ENCODE measurements around the gene RMDN2. TPM values are rescaled to one million over a fixed set of nuclear protein-coding genes. Genes with fewer than 3 reads are reported as not detected.
A peak's percentile ranks its signal among the peaks of the same experiment; 100 is the strongest.
"Not testable (repeated sequence)": the region's sequence is repeated elsewhere in the genome, so short reads cannot be mapped to it uniquely, and the experiment has no call there.

Gene RMDN2
- total RNA-seq, 1 experiment from 2014 or later: 9.6 TPM

DNA sequence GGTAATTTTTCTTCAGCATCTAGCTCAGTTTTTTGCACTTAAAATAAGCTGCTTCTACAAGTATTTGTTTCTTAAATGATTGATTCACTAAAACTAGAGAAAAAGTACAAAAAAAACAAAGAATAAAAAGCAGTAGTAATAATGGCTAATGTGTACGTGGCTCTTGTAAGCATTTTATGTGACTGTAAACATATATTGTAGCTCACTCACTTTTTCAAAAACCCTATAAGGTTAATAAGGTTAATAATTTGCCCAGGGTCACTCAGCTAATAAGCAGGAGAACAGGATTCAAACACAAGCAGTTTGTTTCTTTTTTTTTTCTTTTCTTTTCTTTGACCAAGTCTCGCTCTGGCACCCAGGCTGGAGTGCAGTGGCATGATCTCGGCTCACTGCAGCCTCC, 67.5 kb downstream of the RMDN2 start:
- no peak for DNase-seq (ENCODE audit: low read depth)

DNA sequence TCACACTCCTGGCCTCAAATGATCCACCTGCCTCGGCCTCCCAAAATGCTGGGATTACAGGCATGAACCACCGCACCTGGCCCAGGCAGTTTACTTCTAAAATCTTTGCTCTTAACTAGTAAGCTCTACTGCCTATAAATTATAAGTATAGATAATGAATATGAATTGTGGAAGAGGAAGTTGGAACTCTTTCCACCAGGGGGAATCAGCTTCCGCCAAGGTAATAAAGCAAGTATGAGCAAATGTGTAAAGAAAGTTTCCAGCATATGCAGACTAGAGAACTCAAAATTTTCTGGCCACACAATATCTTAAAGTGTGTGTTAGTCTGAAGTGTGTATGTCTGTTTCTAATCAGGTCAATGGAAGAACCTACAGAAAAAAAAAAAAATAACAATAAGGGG, 68.1 kb downstream of the RMDN2 start:
- peak; percentile 26 for DNase-seq (ENCODE audit: low read depth)

DNA sequence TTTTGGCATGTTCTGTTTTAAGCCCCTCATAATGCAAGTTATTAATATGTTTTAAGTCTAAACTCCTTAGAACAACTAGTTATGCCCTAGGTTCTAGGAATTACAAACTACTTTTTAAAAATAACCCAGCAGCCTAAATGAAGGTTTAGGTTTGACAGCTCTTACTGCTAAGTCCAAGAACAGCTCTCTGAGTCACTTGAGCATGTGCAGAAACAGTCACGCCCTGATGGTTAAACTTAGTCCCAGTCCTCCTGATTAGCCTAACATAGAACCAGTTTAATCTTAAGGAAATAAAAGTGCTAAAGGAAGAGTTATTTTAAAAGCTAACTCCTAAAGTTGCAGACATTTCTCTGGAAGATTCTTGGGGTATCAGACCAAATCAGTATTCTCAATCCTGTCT, 72.5 kb downstream of the RMDN2 start:
- DNase-seq (ENCODE audit: low read depth): peak; percentile 5

DNA sequence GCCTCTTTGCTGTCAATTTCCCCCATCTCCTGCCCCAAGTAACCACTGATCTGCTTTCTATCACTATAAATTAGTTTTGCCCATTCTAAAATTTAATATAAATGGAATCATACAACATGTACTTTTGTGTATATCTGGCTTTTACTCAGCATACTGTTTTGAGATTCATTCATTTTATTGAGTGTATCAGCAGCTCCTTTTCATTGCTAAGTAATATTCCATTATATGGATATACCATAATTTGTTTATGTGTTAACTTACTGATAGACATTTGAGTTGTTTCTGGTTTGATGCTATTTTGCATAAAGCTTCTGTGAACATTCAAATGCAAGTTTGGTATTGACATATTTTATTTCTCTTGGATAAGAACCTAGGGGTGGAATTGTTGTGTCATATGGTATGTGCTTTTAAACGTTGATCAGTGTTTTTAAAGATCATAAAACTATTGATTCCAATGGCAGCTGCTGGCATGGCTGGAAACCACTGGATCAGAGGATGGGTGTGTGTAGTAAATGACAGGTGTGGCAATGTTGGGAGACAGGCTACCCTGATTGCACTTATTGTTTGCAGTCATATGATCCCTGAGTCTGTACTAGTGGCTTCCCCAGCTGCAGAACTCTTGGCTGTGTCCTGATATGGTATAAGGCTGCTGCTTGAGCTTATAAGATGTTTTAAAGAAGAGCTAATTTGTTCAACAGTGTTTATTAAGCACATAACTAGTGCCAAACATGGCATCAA, 75.6 kb downstream of the RMDN2 start:
- DNase-seq (ENCODE audit: low read depth): no peak

DNA sequence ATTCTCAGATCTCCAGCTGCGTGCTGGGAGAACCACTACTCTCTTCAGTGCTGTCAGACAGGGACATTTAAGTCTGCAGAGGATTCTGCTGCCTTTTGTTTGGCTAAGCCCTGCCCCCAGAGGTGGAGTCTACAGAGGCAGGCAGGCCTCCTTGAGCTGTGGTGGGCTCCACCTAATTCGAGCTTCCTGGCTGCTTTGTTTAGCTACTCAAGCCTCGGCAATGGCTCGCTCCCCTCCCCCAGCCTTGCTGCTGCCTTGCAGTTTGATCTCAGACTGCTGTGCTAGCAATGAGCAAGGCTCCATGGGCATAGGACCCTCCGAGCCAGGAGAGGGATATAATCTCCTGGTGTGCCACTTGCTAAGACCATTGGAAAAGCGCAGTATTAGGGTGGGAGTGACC, 85.1 kb downstream of the RMDN2 start:
- not testable (repeated sequence) for DNase-seq (ENCODE audit: low read depth)

DNA sequence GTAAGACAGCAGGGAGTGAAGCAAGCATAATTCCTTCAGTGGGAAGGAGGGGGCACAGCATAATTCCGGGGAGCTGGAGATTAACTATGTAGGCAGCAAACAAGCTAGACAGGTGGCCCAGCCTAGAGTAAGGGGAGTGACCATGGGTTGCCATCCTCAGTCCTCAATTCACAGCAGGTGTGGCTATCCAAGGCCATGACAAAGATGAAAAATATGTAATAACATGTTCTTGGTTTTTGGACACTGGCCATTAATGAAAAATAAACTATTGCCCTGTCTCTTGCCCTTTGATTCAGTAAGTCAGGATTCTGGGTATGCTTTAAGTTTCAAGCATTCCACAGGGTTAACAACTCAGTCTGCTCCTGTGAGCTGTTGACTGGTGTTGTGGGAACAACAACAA, 85.9 kb downstream of the RMDN2 start:
- DNase-seq (ENCODE audit: low read depth): no peak

DNA sequence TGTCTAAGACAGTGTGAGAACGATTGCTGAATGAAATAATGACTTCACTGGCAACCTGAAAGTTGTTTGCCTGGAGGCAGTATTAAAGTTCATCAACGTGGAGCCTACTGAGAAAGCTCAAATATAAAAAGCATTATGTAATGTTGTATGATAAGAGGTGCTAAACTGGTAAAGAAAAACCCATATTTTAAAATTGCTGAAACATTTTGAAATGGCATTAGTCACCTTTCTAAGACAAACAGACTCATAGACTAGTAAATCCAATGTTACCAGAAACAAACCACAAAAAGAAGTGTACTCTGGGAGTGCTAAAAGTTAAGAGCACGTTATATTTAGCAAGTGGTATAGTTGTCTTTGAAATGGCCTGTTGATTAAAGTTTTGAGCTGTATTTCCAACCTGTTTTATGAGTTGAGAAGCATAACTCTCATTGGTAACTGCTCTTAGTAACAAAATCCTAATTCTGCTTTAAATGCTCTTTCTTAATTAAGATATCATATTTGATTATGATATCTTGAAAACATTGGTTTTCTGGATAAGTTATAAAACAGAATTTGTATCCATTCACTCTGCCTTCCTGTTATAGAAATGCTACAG, 88.2 kb downstream of the RMDN2 start:
- peak; percentile 35 for DNase-seq (ENCODE audit: low read depth)

DNA sequence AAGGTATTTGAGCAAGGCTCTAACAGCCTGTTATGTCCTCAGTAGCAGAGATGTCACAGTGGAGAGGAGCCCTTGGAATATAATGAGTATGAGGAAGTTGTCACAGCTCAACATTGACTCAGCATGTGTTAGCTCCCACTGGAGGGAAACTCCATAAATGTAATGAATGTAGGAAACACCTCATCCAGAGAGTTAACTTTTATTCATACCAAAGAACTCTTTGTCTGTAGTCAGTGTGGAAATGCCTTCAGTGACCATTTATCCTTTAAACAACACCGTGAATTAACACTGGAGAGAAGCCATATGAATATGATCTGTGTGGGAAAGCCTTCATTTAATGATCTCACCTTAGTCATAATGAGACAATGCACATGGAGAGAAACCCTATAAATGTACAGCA, 91.1 kb downstream of the RMDN2 start:
- DNase-seq (ENCODE audit: low read depth): peak; percentile 28

DNA sequence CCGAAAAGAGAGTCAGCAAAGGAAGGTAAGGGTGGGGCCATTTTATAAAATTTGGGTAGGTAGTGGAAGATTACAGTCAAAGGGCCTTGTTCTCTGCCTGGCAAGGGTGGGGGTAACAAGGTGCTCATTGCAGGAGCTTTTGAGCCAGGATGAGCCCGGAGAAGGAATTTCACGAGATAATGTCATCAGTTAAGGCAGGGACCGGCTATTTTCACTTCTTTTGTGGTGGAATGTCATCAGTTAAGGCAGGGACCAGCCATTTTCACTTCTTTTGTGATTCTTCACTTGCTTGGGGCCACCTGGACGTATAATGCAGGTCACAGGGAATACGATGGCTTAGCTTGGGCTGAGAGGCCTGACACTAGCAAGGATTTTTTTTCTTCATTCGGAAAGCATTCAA, 92.7 kb downstream of the RMDN2 start:
- no peak for DNase-seq (ENCODE audit: low read depth)

DNA sequence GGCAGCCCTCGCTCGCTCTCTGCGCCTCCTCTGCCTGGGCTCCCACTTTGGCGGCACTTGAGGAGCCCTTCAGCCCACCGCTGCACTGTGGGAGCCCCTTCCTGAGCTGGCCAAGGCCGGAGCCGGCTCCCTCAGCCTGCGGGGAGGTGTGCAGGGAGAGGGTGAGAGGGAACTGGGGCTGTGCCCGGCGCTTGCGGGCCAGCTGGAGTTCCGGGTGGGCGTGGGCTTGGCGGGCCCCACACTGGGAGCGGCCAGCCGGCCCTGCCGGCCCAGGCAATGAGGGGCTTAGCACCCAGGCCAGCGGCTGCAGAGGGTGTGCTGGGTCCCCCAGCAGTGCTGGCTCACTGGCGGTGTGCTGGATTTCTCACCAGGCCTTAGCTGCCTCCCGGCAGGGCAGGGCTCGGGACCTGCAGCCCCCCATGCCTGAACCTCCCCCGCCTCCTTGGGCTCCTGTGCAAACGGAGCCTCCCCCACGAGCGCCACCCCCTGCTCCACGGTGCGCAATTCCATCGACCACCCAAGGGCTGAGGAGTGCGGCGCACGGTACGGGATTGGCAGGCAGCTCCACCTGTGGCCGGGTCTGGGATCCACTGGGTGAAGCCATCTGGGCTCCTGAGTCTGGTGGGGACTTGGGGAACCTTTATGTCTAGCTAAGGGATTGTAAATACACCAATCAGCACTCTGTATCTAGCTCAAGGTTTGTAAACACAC, 95.4 kb downstream of the RMDN2 start:
- not testable (repeated sequence) for DNase-seq (ENCODE audit: low read depth)

DNA sequence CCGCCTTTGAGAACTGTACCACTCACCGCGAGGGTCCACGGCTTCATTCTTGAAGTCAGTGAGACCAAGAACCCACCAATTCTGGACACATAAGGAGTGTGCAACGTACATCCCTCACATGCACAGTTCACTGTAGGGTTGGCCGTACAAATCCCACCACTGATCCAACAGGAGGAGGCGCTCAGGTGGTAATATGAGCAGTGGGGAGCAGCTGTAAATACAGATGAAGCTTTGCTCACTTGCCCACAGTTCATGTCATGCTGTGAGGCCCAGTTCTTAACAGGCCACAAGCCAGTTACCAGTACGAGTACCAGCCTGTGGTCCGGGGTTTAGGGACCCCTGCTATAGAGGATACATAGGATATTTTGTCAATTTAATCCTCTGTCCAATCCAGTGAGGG, 96.5 kb downstream of the RMDN2 start:
- no peak for DNase-seq (ENCODE audit: low read depth)

DNA sequence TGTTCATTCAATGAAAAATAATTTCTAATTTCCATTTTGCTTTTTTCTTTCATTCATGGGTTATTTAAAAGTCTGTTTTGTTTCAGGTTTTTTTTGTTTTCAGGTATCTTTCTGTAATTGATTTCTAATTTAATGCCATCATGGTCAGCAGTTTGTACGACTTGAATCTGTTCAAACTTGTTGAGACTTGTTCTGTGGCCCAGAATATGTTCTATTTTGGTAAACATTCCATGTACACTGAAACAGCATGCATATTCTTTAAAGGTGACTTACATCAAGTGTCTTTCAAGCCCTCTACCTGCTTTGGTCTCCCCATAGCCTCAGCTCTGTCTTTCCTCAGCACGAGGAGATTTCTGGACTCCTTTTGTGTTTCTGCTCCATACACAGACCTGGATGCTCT, 101.8 kb downstream of the RMDN2 start:
- no peak for DNase-seq (ENCODE audit: low read depth)

DNA sequence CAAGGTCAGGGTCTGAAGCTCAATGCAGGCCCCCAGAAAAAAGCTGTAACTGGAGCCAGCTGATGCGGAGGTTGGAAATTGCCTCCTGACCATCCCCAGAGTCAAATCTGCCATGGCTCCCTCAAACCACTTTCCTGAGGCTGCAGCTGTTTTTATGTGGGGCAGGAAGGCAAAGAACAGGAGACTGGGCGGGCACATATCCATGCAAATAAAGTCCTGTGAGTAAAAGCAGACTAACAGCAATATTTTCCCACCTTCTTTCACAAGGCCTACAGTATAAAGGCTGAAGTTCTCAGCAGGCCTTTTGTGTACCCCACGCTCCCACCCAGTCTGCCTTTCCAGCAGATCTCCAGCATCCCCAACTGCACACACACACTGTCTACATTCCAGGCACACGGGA, 103.7 kb downstream of the RMDN2 start:
- no peak for DNase-seq (ENCODE audit: low read depth)

DNA sequence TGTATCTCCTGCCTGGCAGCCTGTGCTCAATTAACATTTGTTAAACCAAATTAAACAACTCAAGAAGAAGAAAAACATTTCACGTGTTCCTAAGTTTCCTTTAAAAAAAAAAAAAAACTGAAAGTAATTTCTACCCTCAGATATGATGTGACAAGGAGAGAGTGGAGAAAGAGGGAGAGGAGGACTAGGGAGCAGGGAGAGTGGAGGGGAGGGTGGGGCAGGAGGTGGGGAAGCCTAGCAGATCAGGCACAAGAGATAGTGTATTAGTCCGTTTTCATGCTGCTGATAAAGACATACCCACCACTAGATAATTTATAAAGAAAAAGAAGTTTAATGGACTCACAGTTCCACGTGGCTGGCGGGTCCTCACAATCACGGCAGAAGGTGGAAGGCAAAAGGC, 104.4 kb downstream of the RMDN2 start:
- no peak for DNase-seq (ENCODE audit: low read depth)

DNA sequence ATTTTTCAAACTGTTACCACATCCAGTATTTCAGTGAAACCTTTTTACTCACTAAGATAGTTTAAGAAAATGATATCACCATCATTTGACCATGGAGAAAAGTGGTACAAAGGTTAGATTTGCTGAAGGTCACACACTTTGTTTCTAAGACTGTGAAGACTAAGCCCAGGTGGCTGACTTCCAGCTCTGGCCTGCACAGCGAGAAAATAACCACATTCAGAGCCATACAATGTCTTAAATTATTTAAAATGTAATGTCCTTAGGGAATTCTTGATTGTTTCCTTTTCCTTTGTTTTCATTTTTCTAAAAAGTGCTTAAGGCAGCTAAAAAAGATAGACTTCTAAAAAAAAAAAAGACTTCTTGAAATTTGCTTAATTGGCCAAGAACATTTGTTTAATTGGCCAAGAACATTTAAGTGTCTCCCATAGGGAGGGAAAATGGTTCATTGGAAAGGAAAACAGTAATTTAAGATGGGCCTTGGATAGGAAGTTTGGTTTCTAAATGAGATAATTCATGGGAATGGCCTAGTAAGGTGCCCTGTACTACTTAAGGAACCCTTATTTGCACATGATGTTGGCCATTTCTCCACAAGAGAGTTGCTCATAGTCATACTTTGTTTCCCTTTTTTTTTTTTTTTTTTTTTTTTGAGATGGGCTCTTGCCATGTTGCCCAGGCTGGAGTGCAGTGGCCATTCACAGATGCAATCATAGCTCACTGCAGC, 105.7 kb downstream of the RMDN2 start:
- DNase-seq (ENCODE audit: low read depth): peak; percentile 10

DNA sequence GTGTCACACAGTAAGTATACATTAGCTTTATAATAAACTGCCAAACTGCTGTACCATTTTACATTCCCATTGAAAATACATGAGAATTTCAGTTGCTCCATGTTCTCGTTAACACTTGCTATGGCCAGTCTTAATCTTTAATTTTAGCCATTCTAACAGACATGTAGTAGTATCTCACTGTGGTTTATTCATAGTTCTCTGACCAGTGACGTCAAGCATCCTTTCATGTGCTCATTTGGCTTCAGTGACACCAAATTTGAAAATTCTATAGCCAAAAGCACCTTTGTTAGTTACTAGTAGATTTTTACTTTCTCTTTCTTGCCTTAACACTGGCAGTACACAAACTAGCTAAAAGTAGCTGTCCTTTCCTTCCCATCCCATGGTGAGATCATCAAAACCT, 107.9 kb downstream of the RMDN2 start:
- no peak for DNase-seq (ENCODE audit: low read depth)

DNA sequence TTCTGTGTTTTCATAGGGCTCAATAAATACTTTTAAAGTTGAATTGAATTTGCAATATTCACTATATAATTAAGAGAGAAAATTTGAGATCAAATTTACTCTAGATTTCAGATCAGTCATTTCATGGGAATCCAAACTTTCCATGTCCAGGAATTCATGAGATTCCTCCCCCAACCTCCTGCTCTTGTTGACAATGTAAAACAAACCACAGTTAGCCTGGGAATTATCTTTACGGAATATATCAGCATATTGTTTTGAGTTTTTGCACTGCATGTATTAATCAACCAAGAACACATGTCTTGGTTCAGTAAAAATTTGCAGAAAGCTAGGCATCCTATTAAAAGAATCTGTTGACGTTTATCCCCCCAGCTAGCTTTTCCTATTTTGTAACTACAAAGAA, 108.6 kb downstream of the RMDN2 start:
- no peak for DNase-seq (ENCODE audit: low read depth)

DNA sequence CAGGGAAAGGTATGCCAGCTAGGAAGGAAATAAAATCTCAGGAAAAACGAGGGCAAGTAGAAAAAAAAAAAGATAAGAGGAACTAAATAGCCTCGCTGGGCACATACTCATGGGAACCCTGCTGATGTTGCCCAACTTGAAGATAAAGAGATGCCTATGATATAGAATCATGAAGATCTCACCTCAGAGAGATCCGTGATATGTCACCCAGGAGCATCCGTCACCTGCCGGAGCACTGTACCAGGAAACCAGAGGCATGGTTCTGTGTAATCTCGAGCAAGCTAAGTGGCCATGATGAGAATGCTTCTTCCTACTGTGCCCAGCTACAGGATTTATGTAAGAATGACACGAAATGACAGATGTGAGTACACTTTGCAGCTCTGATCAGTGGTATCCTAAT, 110.9 kb downstream of the RMDN2 start:
- DNase-seq (ENCODE audit: low read depth): no peak

DNA sequence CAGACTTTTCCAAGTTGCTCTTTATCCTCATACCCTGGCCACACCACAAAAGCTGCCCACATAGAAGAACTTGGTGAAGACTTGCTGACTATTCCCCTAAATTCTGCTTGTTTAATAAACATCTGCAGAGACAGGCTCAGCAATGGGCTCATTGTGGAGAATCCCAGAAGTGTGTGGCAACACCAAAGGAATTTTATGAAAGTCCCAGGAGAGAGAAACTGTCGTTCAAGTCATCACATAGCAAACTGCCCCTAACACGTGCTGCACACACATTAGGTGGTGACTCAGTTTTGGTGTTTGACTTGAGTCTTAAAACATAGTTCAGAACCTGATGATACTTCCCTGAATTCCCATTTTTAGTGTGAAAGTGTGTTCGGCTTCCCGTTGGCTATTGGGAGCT, 112.2 kb downstream of the RMDN2 start:
- peak; percentile 59 for DNase-seq (ENCODE audit: low read depth)

DNA sequence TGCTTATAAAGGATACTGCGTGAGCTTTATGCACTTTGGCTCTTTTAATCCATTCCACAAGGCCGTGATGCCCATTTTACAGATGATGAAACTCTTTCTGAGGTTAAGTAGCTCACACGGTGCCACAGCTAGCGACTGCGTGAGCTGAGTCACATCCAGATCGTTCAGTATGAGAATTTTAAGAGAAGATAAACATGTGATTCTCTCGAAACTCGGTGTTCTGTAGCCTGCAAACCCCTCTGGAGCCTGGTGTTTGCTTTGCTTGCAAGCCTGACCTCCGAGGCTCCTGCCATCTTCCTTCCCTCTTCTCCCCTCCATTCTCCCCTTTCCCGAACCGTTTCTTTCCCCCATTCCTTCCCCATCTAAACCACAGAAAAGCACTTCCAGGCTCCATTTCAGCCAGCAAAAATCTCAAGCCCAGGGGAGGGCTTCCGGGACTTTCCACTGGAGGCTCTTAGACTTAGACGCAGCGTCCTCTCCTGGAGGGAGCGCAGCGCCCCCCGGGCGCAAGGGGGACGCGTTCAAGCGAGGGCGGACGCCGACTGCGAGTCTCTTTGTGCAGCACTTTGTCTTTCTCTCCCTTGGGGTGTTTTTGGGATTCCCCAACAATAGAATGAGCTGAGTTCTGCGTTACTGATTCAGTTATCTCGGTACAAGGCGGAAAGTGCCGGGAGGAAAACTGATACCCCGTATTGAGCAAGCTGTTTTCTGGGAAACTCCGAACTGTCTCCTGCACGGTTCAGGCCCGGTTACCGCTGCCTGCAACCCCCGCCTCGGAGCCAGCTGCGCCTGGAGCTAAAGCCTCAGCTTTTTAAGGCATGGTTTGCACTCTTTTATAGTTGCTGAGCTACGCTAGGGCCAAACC, 112.9 kb downstream of the RMDN2 start:
- peak; percentile 85 for DNase-seq (ENCODE audit: low read depth)

DNA sequence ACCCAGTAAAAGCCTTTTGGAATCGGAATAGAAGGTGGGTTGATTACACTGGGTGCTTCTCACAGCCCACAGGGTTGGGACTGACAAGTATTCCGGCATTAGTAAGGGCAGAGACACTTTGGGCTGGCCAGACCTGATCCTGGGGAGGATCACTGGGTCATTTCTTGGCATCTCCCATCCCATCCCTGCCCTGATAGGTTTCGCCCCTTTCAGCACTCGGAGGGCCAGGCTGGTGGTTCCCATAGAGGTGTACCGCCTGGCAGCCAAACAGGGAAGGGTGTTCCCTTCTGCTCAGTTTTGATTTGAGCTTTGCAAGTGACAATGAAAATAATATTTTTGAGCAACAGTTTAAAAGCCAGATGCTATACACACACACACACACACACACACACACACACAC, 113.6 kb downstream of the RMDN2 start:
- no peak for DNase-seq (ENCODE audit: low read depth)

Measured in RPMI7951 (cell line).